OCI-LY3 (cell line): ENCODE data around the gene CDH8.
"Not testable (repeated sequence)": the region's sequence is repeated elsewhere in the genome, so short reads cannot be mapped to it uniquely, and the experiment has no call there.

Source experiments
- H2AFZ ChIP-seq: fragments of 200-600, 300-600 bp; shearing (Covaris generic); 2 replicates; pipeline ENCODE4 v1.6.0; 2014; ENCODE audit warnings: antibody characterized with exemption, low read depth, low read length
- H3K27ac ChIP-seq: fragments of 200-600, 300-600 bp; sonication (generic); 2 replicates; pipeline ENCODE4 v1.5.1; 2014; ENCODE audit warnings: mild to moderate bottlenecking, low read length, moderate library complexity, mixed read lengths
- H3K27me3 ChIP-seq: fragments of 200-600, 300-600 bp; sonication (generic); 2 replicates; pipeline ENCODE4 v1.6.1; 2014; ENCODE audit warnings: low read depth, low read length, mixed read lengths
- H3K36me3 ChIP-seq: fragments of 200-600, 300-600 bp; sonication (generic); replicated peaks from 2 replicates; pipeline ENCODE3; 2014; ENCODE audit warnings: low read depth, low read length, mixed read lengths
- H3K4me1 ChIP-seq: fragments of 300-600, 200-600 bp; sonication (generic); 2 replicates; pipeline ENCODE4 v1.6.1; 2014; ENCODE audit warnings: low read length, mixed read lengths
- H3K4me2 ChIP-seq: fragments of 200-600, 300-600 bp; sonication (generic); 2 replicates; pipeline ENCODE4 v1.6.1; 2014; ENCODE audit warnings: low read length, mixed read lengths
- H3K4me3 ChIP-seq: fragments of 300-600, 200-600 bp; sonication (generic); 2 replicates; pipeline ENCODE4 v1.5.1; 2014; ENCODE audit warnings: antibody characterized with exemption, mild to moderate bottlenecking, low read length, moderate library complexity
- H3K79me2 ChIP-seq: fragments of 300-600, 200-600 bp; shearing (Covaris generic); 2 replicates; pipeline ENCODE4 v1.6.1; 2014; ENCODE audit warnings: mild to moderate bottlenecking, low read length, mixed read lengths
- H3K9ac ChIP-seq: fragments of 300-600, 200-600 bp; shearing (Covaris generic); 2 replicates; pipeline ENCODE4 v1.6.0; 2014; ENCODE audit warnings: mild to moderate bottlenecking, low read length, moderate library complexity
- H3K9me3 ChIP-seq: fragments of 200-600, 300-600 bp; shearing (Covaris generic); 2 replicates; pipeline ENCODE4 v1.6.1; 2014; ENCODE audit warnings: low read length, mixed read lengths; ENCODE audit not compliant: insufficient read depth
- H4K20me1 ChIP-seq: fragments of 200-600, 300-600 bp; sonication (generic); 2 replicates; pipeline ENCODE4 v1.6.1; 2016; ENCODE audit warnings: low read length, mixed read lengths; ENCODE audit not compliant: insufficient read depth
- EZH2phosphoT487 ChIP-seq: fragments of 200-600 bp; shearing (Covaris generic); IDR thresholded peaks from 2 replicates; pipeline ENCODE4 v1.6.1; 2018; ENCODE audit warnings: antibody characterized with exemption, mixed run types, low read depth
- TF ChIP-seq, protein P1 (sequence below): fragments of 200-600, 300-600 bp; sonication (generic); IDR thresholded peaks from 2 replicates; pipeline ENCODE4 v1.5.1; 2014; ENCODE audit warnings: antibody characterized with exemption, low read length, low read depth

CDH8 gene

DNA sequence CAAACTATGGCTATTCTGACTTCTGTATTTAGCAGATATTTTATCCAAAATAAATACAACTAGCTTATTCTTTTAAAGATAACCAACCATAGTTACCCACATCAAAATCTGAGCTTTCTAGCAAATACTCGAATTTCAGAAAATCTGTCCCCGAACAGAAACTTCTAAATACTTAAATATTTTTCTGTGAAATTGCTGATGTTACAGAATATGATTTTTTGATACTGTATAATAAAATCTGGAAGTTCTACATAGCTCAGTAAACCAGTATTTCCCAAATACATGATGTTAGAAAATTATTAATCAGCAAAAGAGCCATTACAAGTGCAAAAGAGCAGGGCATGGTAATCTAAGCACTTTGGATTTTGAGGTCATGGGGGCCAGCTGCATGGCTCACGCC is 114.9 kb downstream of the CDH8 start:
- H3K4me2 ChIP-seq = no peak overlapping the region
- no peaks in the 10 kb centered on the region for H3K79me2 ChIP-seq
- no peaks in the 10 kb centered on the region for H3K9me3 ChIP-seq
- H3K9ac ChIP-seq = no peak overlapping the region
- no peak overlapping the region for H3K4me3 ChIP-seq
- no peaks in the 10 kb centered on the region for H4K20me1 ChIP-seq
- H2AFZ ChIP-seq = no peak overlapping the region
- H3K36me3 ChIP-seq = no peaks in the 10 kb centered on the region
- H3K4me1 ChIP-seq = no peaks in the 10 kb centered on the region
- H3K27me3 ChIP-seq = no peaks in the 10 kb centered on the region
- TF ChIP-seq EZH2phosphoT487 = no peak
- TF ChIP-seq, protein P1, sequence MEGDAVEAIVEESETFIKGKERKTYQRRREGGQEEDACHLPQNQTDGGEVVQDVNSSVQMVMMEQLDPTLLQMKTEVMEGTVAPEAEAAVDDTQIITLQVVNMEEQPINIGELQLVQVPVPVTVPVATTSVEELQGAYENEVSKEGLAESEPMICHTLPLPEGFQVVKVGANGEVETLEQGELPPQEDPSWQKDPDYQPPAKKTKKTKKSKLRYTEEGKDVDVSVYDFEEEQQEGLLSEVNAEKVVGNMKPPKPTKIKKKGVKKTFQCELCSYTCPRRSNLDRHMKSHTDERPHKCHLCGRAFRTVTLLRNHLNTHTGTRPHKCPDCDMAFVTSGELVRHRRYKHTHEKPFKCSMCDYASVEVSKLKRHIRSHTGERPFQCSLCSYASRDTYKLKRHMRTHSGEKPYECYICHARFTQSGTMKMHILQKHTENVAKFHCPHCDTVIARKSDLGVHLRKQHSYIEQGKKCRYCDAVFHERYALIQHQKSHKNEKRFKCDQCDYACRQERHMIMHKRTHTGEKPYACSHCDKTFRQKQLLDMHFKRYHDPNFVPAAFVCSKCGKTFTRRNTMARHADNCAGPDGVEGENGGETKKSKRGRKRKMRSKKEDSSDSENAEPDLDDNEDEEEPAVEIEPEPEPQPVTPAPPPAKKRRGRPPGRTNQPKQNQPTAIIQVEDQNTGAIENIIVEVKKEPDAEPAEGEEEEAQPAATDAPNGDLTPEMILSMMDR = no peak
- H3K27ac ChIP-seq = no peak overlapping the region

DNA sequence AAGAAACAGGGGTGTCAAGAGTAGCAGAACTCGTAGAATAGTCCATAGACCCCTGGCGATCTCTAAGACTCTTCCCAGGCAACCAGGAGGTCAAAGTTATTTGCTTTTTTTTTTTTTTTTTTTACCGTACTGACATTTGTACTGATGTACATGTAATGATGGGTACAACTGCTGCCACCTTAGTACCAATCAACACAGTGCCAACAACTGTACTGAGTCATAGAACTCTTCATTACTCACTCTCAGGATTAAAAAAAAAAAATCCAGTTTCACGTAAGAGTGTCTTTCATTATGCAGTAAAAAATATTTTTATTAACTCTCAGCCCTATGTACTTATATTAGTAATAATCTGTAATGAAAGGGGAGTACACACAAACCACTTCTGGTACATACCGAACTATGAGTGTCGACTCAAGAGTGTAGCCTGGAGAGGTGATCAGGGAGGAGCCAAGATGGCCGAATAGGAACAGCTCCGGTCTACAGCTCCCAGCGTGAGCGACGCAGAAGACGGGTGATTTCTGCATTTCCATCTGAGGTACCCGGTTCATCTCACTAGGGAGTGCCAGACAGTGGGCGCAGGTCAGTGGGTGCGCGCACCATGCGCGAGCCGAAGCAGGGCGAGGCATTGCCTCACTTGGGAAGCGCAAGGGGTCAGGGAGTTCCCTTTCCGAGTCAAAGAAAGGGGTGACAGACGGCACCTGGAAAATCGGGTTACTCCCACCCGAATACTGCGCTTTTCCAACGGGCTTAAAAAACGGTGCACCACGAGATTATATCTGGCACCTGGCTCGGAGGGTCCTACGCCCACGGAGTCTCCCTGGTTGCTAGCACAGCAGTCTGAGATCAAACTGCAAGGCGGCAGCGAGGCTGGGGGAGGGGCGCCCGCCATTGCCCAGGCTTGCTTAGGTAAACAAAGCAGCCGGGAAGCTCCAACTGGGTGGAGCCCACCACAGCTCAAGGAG is 118.1 kb downstream of the CDH8 start:
- not testable (repeated sequence) for H3K9ac ChIP-seq, H3K9me3 ChIP-seq, H3K4me2 ChIP-seq, H3K4me1 ChIP-seq, H3K4me3 ChIP-seq, H3K27ac ChIP-seq, H2AFZ ChIP-seq, H3K36me3 ChIP-seq, H3K79me2 ChIP-seq, H3K27me3 ChIP-seq, H4K20me1 ChIP-seq

DNA sequence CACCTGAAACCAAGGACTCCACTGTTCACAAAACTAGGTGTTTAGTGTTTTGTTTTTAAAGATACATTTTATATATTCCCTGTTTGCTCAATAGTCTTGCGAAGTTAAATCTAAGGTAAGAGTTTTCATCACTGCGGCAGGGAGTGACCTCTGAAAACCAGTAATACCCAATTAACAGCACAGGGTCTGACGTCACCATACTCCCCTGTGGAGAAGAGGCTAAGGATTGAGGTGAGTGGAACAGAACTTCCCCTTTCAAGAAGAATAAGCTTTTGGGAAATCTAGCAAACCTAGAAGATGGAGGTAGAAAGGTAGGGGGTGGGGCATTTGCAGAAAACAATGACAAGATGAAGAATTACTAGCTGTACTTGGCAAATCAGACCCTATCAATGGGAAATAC is 120.7 kb downstream of the CDH8 start:
- Histone ChIP-seq H3K4me2 (no peak overlapping the region), H3K4me1 (no peaks in the 10 kb centered on the region), H3K4me3 (no peak overlapping the region), H3K27ac (no peak overlapping the region), H4K20me1 (no peaks in the 10 kb centered on the region), H2AFZ (no peak overlapping the region), H3K36me3 (no peaks in the 10 kb centered on the region), H3K79me2 (no peaks in the 10 kb centered on the region), H3K9ac (no peak overlapping the region), H3K9me3 (no peaks in the 10 kb centered on the region), H3K27me3 (no peaks in the 10 kb centered on the region)
- TF ChIP-seq EZH2phosphoT487 = no peak
- TF ChIP-seq, protein P1 = no peak

DNA sequence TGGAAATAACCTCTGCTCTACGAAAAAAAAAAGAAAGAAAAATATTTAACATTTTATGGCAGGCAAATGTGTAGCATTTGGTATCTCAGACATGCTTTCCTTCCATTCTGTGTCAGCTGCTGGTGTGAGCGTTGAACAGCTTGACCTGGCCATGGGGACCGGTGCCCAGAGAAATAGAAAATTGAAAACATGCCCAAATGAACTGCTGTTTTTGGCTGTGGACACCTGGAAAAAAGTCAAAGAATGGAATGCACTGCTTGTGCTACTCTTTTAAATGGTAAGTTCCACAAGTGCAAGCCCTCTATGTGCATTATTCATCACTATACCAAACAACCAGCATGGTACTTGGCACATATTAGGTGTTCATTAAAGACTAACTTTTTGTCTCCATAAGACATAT is 127.2 kb downstream of the CDH8 start:
- H3K79me2 ChIP-seq = no peaks in the 10 kb centered on the region
- H3K27me3 ChIP-seq = no peaks in the 10 kb centered on the region
- peaks cover 3% of the 10 kb centered on the region for H3K4me1 ChIP-seq
- TF ChIP-seq EZH2phosphoT487 = no peak
- TF ChIP-seq, protein P1 = no peak
- H3K9ac ChIP-seq = no peak overlapping the region
- H3K4me3 ChIP-seq = no peak overlapping the region
- H3K27ac ChIP-seq = no peak overlapping the region
- H3K9me3 ChIP-seq = no peaks in the 10 kb centered on the region
- no peaks in the 10 kb centered on the region for H3K36me3 ChIP-seq
- H3K4me2 ChIP-seq = no peak overlapping the region
- H4K20me1 ChIP-seq = no peaks in the 10 kb centered on the region
- no peak overlapping the region for H2AFZ ChIP-seq
